ENCODE measurements around the gene ZNF214.

ZNF214 gene

GRCh38 chr11:7030836-7031235, 10.7 kb upstream of the ZNF214 start:
- H3K9me3 ChIP-seq = no peaks in the 10 kb centered on the region
- no peak for TF ChIP-seq Cebpa-rat (IDR thresholded peaks at IDR 0.05)
- H3K4me2 ChIP-seq = no peak overlapping the region
- no peak overlapping the region for H3K27ac ChIP-seq
- H3K36me3 ChIP-seq = no peaks in the 10 kb centered on the region
- no peaks in the 10 kb centered on the region for H3K27me3 ChIP-seq
- H3K9ac ChIP-seq = no peak overlapping the region
- no peaks in the 10 kb centered on the region for H3K4me1 ChIP-seq
- H4K20me1 ChIP-seq = no peaks in the 10 kb centered on the region
- no peak overlapping the region for H3K4me3 ChIP-seq

GRCh38 chr11:7028141-7028540, 8.0 kb upstream of the ZNF214 start:
- Histone ChIP-seq H3K4me1 (no peaks in the 10 kb centered on the region), H3K9me3 (no peaks in the 10 kb centered on the region), H3K27me3 (no peaks in the 10 kb centered on the region), H3K4me2 (no peak overlapping the region), H4K20me1 (no peaks in the 10 kb centered on the region), H3K27ac (no peak overlapping the region), H3K36me3 (no peaks in the 10 kb centered on the region), H3K4me3 (no peak overlapping the region), H3K9ac (no peak overlapping the region)
- no peak for TF ChIP-seq Cebpa-rat (IDR thresholded peaks at IDR 0.05)

- no peak overlapping the region for H3K9ac ChIP-seq
- H3K4me1 ChIP-seq = no peaks in the 10 kb centered on the region
- H3K9me3 ChIP-seq = no peaks in the 10 kb centered on the region
- no peak overlapping the region for H3K4me2 ChIP-seq
- TF ChIP-seq Cebpa-rat (IDR thresholded peaks at IDR 0.05) = no peak
- H3K27me3 ChIP-seq = no peaks in the 10 kb centered on the region
- H3K4me3 ChIP-seq = no peak overlapping the region
- H3K27ac ChIP-seq = no peak overlapping the region
- no peaks in the 10 kb centered on the region for H4K20me1 ChIP-seq
- no peaks in the 10 kb centered on the region for H3K36me3 ChIP-seq
Observed at GRCh38 chr11:7021318-7021717, 1.2 kb upstream of the ZNF214 start.

GRCh38 chr11:7019500-7020182, 505 bp downstream of the ZNF214 start:
- no peak for TF ChIP-seq Cebpa-rat (IDR thresholded peaks at IDR 0.05)
- no peaks in the 10 kb centered on the region for H3K9me3 ChIP-seq
- H3K4me2 ChIP-seq = no peak overlapping the region
- no peaks in the 10 kb centered on the region for H4K20me1 ChIP-seq
- H3K27me3 ChIP-seq = no peaks in the 10 kb centered on the region
- H3K9ac ChIP-seq = no peak overlapping the region
- no peak overlapping the region for H3K4me3 ChIP-seq
- no peak overlapping the region for H3K27ac ChIP-seq
- no peaks in the 10 kb centered on the region for H3K4me1 ChIP-seq
- no peaks in the 10 kb centered on the region for H3K36me3 ChIP-seq

GRCh38 chr11:7016011-7016410, 4.1 kb downstream of the ZNF214 start:
- Histone ChIP-seq H3K4me1 (no peaks in the 10 kb centered on the region), H3K9me3 (no peaks in the 10 kb centered on the region), H3K4me2 (no peak overlapping the region), H3K27ac (no peak overlapping the region), H3K9ac (no peak overlapping the region), H4K20me1 (no peaks in the 10 kb centered on the region), H3K36me3 (no peaks in the 10 kb centered on the region), H3K4me3 (no peak overlapping the region), H3K27me3 (no peaks in the 10 kb centered on the region)
- no peak for TF ChIP-seq Cebpa-rat (IDR thresholded peaks at IDR 0.05)

- no peaks in the 10 kb centered on the region for H3K36me3 ChIP-seq
Observed at GRCh38 chr11:7014118-7014517, 6.0 kb downstream of the ZNF214 start.

GRCh38 chr11:7004482-7004881, 15.7 kb downstream of the ZNF214 start:
- H3K4me1 ChIP-seq = no peaks in the 10 kb centered on the region
- no peak overlapping the region for H3K4me3 ChIP-seq
- no peak overlapping the region for H3K27ac ChIP-seq
- H3K36me3 ChIP-seq = no peaks in the 10 kb centered on the region
- H3K9ac ChIP-seq = no peak overlapping the region
- H3K9me3 ChIP-seq = no peaks in the 10 kb centered on the region
- TF ChIP-seq Cebpa-rat (IDR thresholded peaks at IDR 0.05) = no peak
- H3K4me2 ChIP-seq = no peak overlapping the region
- H3K27me3 ChIP-seq = no peaks in the 10 kb centered on the region
- no peaks in the 10 kb centered on the region for H4K20me1 ChIP-seq

More at GRCh38 chr11:7014118-7014517, 6.0 kb downstream of the ZNF214 start:
- TF ChIP-seq Cebpa-rat (IDR thresholded peaks at IDR 0.05) = no peak
- H3K27me3 ChIP-seq = no peaks in the 10 kb centered on the region
- H3K9me3 ChIP-seq = no peaks in the 10 kb centered on the region
- no peak overlapping the region for H3K9ac ChIP-seq
- H3K27ac ChIP-seq = no peak overlapping the region
- H4K20me1 ChIP-seq = no peaks in the 10 kb centered on the region
- H3K4me2 ChIP-seq = no peak overlapping the region
- no peak overlapping the region for H3K4me3 ChIP-seq
- no peaks in the 10 kb centered on the region for H3K4me1 ChIP-seq

- TF ChIP-seq Cebpa-rat (IDR thresholded peaks at IDR 0.05) = no peak
Observed at GRCh38 chr11:6995703-6996102, 24.4 kb downstream of the ZNF214 start.

GRCh38 chr11:6992457-6993417, 27.4 kb downstream of the ZNF214 start:
- Histone ChIP-seq H3K4me3 (no peak overlapping the region), H3K27ac (no peak overlapping the region)

More at GRCh38 chr11:6995703-6996102, 24.4 kb downstream of the ZNF214 start:
- Histone ChIP-seq H3K4me3 (no peak overlapping the region), H4K20me1 (no peaks in the 10 kb centered on the region), H3K9me3 (no peaks in the 10 kb centered on the region), H3K36me3 (no peaks in the 10 kb centered on the region), H3K4me2 (no peak overlapping the region), H3K27me3 (no peaks in the 10 kb centered on the region), H3K27ac (no peak overlapping the region), H3K9ac (no peak overlapping the region), H3K4me1 (no peaks in the 10 kb centered on the region)

GRCh38 chr11:6992026-6992425, 28.1 kb downstream of the ZNF214 start:
- no peaks in the 10 kb centered on the region for H3K36me3 ChIP-seq
- no peak overlapping the region for H3K4me3 ChIP-seq
- no peaks in the 10 kb centered on the region for H3K4me1 ChIP-seq
- no peak for TF ChIP-seq Cebpa-rat (IDR thresholded peaks at IDR 0.05)
- no peak overlapping the region for H3K9ac ChIP-seq
- no peaks in the 10 kb centered on the region for H3K9me3 ChIP-seq
- H3K27ac ChIP-seq = no peak overlapping the region
- H3K4me2 ChIP-seq = no peak overlapping the region
- H3K27me3 ChIP-seq = no peaks in the 10 kb centered on the region
- no peaks in the 10 kb centered on the region for H4K20me1 ChIP-seq

More at GRCh38 chr11:6992457-6993417, 27.4 kb downstream of the ZNF214 start:
- H3K4me2 ChIP-seq = no peak overlapping the region
- H3K9ac ChIP-seq = no peak overlapping the region
- no peaks in the 10 kb centered on the region for H3K4me1 ChIP-seq
- H3K36me3 ChIP-seq = no peaks in the 10 kb centered on the region
- no peaks in the 10 kb centered on the region for H3K27me3 ChIP-seq
- no peak for TF ChIP-seq Cebpa-rat (IDR thresholded peaks at IDR 0.05)
- no peaks in the 10 kb centered on the region for H3K9me3 ChIP-seq
- H4K20me1 ChIP-seq = no peaks in the 10 kb centered on the region

All from BLaER1 (cell line).